Measurements from ENCODE around the gene CCND3. TPM values are rescaled to one million over a fixed set of nuclear protein-coding genes. Genes with fewer than 3 reads are reported as not detected.

Gene CCND3
- total and polyA plus RNA-seq, 10 of the 15 experiments (the other 5 are each of a cell fraction or from before 2014, with no cell fraction given): 6.0 to 86.4 (median 31.5) TPM

DNA sequence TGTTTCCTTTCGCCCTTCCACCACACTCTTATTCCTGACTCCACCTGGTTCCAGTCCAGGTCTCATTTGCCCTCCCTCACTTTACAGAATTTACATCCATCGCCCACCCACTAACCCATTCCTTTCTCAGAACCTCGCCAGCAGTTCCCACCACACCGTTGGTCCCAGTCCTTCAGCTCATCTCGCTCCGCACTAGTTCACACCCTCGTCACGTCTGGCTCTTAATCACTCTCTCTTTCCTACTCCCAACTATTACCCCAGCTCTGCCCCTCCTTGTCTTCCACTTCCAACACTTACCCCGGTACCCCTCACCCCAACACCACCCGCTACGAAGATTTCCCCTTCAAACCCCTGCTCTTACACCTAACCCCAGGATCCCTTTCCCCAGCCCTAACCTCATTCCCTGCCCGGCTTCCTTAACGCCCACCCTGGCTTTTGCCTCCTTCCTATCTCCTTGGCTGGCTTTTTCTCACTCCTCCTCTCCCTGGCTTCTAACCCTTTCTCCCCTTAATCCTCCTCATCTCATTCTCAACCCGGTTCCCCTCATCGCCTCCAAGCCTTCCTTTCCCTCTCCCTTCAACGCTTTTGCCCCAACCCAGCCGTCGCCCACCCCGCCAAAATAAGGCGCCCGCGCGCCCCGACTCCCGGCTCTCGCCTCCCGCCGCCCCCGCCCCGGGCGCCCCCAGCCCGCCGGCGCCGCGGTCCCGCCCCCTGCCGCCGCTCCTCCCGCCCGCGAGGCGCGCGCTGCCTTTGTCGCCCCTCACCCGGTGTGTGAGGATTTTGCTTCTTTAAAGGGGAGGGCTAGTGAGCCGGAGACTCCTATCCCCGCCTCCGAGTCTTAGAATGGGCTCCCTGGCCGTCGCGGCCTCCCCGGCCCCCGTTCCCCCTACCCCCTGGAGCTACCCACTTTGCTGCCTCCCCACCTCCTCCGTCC is 47.0 kb downstream of the CCND3 start (continued):
- TF ChIP-seq MYB (IDR thresholded peaks at IDR 0.05; ENCODE audit: borderline replicate concordance, low read depth, low read length) (no peak), WRNIP1 (IDR thresholded peaks at IDR 0.05; ENCODE audit: borderline replicate concordance, low read depth, low read length) (no peak), IKZF2 (IDR thresholded peaks at IDR 0.05) (0 out of 4 replicates have a peak, but pooled peaks of 1 of the 2 experiments have one; percentile 27), MTA2 (IDR thresholded peaks at IDR 0.05; ENCODE audit: low read depth) (no peak), MXI1 (IDR thresholded peaks at IDR 0.05; ENCODE audit: low read depth, low read length) (no peak), MEF2B (IDR thresholded peaks at IDR 0.05; ENCODE audit: partially characterized antibody, poor library complexity, severe bottlenecking) (no peak), BCLAF1 (IDR thresholded peaks at IDR 0.05) (no peak), PKNOX1 (IDR thresholded peaks at IDR 0.05) (no peak), POU2F2 (IDR thresholded peaks at IDR 0.05; ENCODE audit: borderline replicate concordance, low read depth, low read length) (no peak), YBX1 (IDR thresholded peaks at IDR 0.05) (no peak), NBN (IDR thresholded peaks at IDR 0.05) (peak; percentile 64), EGR1 (IDR thresholded peaks at IDR 0.05; ENCODE audit: borderline replicate concordance in 1 of 2, low read depth in 2 of 2, low read length in 2 of 2) (peak in 1 of 2 experiments; percentile 54; a peak in 1 of 3 replicates), NFIC (IDR thresholded peaks at IDR 0.05; ENCODE audit: low read depth, low read length) (no peak), TARDBP (IDR thresholded peaks at IDR 0.05; ENCODE audit: borderline replicate concordance) (no peak), RELA (IDR thresholded peaks at IDR 0.05; ENCODE audit: borderline replicate concordance, partially characterized antibody) (no peak), PAX8 (IDR thresholded peaks at IDR 0.05) (no peak), GATAD2B (conservative IDR thresholded peaks at IDR 0.05; ENCODE audit: low read depth) (no peak), ZZZ3 (IDR thresholded peaks at IDR 0.05; ENCODE audit: control insufficient read depth, insufficient read length, low read depth) (no peak)
- TF ChIP-seq, protein P1, sequence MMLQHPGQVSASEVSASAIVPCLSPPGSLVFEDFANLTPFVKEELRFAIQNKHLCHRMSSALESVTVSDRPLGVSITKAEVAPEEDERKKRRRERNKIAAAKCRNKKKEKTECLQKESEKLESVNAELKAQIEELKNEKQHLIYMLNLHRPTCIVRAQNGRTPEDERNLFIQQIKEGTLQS (IDR thresholded peaks at IDR 0.05; ENCODE audit: borderline replicate concordance, extremely low read depth, low read depth, low read length): no peak

All from GM12878 (cell line).